AG04450 (cell line): ENCODE results near the gene LEF1. TPM values are rescaled to one million over a fixed set of nuclear protein-coding genes. Genes with fewer than 3 reads are reported as not detected.

ENCODE experiments used
- CTCF ChIA-PET: fragments of 300-600, 350-600 bp; formaldehyde crosslinking; extraction: SDS; loops from one replicate; lab custom pipeline; 2022; ENCODE audit warnings: antibody characterized with exemption, inconsistent platforms; lab: Charles Lee
- POLR2A ChIA-PET: fragments of 350-600 bp; formaldehyde crosslinking; extraction: SDS; loops from one replicate; lab custom pipeline; 2021; ENCODE audit warnings: antibody characterized with exemption, inconsistent platforms; lab: Yijun Ruan, JAX
- DNase-seq: peaks from one replicate; pipeline ENCODE4 v3.0.0-alpha.2; 2011; ENCODE audit warnings: low read depth, low spot score
- H3K27ac ChIP-seq: one replicate; pipeline ENCODE4 v1.5.1; 2012; ENCODE audit warnings: low read depth, low read length, control low read depth
- H3K27me3 ChIP-seq: one replicate; pipeline ENCODE4 v1.6.0; 2012; ENCODE audit warnings: low read length; ENCODE audit not compliant: control insufficient read depth, insufficient read depth
- H3K4me3 ChIP-seq: 2 replicates; pipeline ENCODE4 v1.5.1; 2011; ENCODE audit warnings: mild to moderate bottlenecking, low read depth, low read length, control low read depth
- H3K9me3 ChIP-seq: 2 replicates; pipeline ENCODE4 v1.5.1; 2012; ENCODE audit warnings: low read length; ENCODE audit not compliant: control insufficient read depth, insufficient read depth
- polyA plus RNA-seq: library from polyadenylated mRNA; depleted of rRNA; stranded (reverse); fragments of >200 nt; gene quantifications from 2 replicates; pipeline ENCODE4 v1.2.3, GENCODE V29; 2011
- TF ChIP-seq, protein P1 (sequence below): IDR thresholded peaks from 2 replicates; pipeline ENCODE4 v1.5.1; 2011; ENCODE audit warnings: low read depth, low read length, control low read depth, inconsistent platforms

LEF1 gene
- polyA plus RNA-seq, 1 experiment, result 1.2 TPM

DNA sequence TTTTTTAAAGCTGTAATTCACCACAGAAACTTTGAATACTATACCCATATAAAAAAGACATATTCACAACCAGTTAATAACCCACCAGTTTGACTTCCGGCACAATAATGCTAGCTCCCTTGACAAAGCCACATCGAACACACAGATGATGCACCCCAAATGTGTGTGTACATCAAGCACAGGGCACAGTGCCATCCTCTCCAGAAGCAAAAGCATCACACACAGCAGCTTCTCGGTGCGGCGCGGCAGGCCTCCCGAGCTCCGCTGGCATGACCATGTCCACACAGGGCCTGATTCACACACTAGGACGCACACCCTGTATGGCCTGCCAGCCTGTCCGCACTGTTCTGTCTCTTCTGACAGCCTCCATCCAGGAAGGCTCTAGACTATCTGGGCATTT, 88.0 kb downstream of the LEF1 start:
- Histone ChIP-seq H3K4me3 (no peak overlapping the region), H3K27ac (no peak overlapping the region), H3K27me3 (peaks cover 3% of the 10 kb centered on the region), H3K9me3 (no peaks in the 10 kb centered on the region)
- ChIA-PET CTCF (no interaction called here), POLR2A (no interaction called here)
- no peak for DNase-seq
- TF ChIP-seq, protein P1, sequence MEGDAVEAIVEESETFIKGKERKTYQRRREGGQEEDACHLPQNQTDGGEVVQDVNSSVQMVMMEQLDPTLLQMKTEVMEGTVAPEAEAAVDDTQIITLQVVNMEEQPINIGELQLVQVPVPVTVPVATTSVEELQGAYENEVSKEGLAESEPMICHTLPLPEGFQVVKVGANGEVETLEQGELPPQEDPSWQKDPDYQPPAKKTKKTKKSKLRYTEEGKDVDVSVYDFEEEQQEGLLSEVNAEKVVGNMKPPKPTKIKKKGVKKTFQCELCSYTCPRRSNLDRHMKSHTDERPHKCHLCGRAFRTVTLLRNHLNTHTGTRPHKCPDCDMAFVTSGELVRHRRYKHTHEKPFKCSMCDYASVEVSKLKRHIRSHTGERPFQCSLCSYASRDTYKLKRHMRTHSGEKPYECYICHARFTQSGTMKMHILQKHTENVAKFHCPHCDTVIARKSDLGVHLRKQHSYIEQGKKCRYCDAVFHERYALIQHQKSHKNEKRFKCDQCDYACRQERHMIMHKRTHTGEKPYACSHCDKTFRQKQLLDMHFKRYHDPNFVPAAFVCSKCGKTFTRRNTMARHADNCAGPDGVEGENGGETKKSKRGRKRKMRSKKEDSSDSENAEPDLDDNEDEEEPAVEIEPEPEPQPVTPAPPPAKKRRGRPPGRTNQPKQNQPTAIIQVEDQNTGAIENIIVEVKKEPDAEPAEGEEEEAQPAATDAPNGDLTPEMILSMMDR, result no peak

DNA sequence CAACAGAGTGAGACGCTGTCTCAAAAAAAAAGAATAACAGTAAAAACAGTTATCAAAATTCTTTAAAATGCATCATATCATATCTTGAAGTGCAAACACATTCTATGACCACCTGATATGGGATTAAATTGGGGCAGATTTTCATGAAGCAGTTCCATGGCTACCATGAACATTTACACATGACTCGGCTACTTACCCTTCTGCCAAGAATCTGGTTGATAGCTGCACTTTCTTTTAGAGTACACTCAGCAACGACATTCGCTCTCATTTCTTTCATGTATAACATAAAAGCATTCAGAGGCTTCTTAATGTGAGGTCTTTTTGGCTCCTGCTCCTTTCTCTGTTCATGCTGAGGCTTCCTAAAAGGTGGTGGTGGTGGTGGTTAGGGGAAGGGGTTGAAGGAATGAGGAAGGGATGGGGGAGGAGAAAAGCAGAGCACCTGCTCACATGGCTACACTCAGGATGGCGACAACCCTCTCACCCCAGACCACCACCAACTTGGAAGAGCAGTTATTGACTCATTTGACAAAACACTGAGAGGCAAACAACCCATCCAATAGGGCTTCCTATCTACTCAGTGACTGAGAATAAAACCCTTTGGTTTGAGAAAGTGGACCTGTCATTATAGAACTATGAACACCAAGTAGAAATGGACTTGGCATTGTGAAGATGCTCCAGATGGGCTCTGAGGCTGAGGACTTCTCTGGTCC, 90.6 kb downstream of the LEF1 start:
- H3K27ac ChIP-seq, result no peak overlapping the region
- H3K9me3 ChIP-seq, result no peaks in the 10 kb centered on the region
- TF ChIP-seq, protein P1, result no peak
- ChIA-PET CTCF (interaction anchor here (0.9 kb wide), 1 partner anchor 59 kb away, joined by 3 read pairs; no protein-coding TSS in a partner anchor), POLR2A (no interaction called here)
- no peak overlapping the region for H3K4me3 ChIP-seq
- H3K27me3 ChIP-seq, result peaks cover 3% of the 10 kb centered on the region
- DNase-seq, result no peak

DNA sequence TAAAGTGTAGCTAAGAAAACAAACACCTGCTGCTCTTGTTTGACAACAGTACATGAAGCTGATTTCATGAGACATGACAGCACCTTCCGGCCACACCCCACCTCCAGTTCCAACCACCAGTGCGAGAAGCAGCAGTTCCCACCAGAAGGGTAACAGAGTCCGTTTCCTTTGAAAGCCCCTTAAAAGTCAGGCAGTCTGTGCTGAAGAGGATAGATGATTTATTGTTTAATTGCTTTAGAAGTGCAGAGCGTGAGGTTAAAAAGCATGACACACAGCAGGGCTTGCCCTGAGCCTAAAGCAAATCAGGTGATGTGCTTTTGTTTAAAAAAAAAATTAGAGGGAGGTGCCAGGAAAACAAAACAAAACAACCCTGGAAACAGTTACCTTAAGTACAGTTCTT, 96.4 kb downstream of the LEF1 start:
- ChIA-PET POLR2A (no interaction called here), CTCF (no interaction called here)
- no peak for DNase-seq
- H3K27ac ChIP-seq, result no peak overlapping the region
- no peak overlapping the region for H3K4me3 ChIP-seq
- TF ChIP-seq, protein P1, result no peak
- H3K9me3 ChIP-seq, result no peaks in the 10 kb centered on the region
- no peaks in the 10 kb centered on the region for H3K27me3 ChIP-seq

DNA sequence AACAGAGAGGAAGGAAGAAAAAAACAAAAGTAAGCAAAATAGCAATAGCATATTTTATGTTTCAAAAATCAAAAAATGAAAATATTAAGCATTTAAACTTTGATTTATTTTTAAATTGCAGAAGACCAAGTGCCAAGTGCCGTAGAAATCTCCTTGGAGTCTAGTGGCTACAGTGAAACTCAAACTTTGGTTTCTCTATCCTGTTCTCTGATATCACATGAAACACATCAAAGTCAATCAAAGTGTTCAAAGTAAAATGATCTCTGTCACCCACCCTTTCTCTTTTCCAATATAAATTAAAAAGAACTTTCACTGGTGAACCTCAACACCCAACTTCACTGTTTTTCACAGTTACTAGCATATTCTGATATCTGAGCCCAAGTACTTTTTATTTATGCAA, 98.0 kb downstream of the LEF1 start:
- POLR2A ChIA-PET, result no interaction called here

DNA sequence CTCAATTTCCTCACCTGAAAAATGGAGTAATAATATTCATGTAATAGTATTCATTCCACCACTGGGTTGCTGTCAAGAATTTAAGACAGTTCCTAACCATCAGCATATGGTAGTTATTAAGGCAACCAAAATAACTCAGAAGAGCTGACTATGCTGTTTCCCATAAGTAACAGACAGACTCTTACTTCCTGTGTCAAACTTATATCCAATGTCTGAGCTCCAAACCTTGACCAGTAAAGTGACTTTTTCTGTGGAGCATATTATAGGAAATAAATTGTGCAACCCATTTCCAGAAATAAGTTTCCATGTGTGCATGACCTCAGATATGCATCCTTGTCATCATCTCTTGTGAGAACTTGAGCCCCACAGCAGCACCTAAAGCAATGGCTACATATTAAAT, 100.3 kb downstream of the LEF1 start:
- no peak overlapping the region for H3K27ac ChIP-seq
- no peaks in the 10 kb centered on the region for H3K27me3 ChIP-seq
- TF ChIP-seq, protein P1, result no peak
- H3K9me3 ChIP-seq, result no peaks in the 10 kb centered on the region
- H3K4me3 ChIP-seq, result no peak overlapping the region
- POLR2A ChIA-PET, result no interaction called here
- CTCF ChIA-PET, result no interaction called here
- DNase-seq, result no peak

More for the DNA sequence above, 98.0 kb downstream of the LEF1 start:
- H3K27ac ChIP-seq, result no peak overlapping the region
- H3K4me3 ChIP-seq, result no peak overlapping the region
- H3K27me3 ChIP-seq, result no peaks in the 10 kb centered on the region
- TF ChIP-seq, protein P1, result no peak
- H3K9me3 ChIP-seq, result no peaks in the 10 kb centered on the region
- no peak for DNase-seq
- CTCF ChIA-PET, result no interaction called here
